ENCODE data around the gene SUGP2.

Gene SUGP2

DNA sequence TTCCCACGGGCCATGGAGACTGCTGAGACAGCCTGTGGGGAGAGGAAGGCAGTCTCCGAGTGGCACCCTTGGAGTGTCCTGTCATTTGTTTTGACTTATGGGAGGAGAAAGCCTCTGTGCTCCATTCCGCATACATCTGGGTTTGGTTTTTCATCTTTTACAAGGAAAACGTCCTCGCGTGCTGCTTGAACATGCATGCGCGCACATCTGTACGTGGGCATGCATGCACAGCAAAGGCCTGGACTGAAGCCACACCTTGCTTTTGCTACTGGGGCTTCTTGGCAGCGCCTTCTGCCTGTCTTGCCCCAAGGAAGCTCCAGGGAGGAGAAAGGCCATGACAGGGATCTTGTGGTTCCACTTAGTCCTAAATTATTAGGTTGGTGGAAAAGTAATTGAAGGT is 44.0 kb downstream of the SUGP2 start:
- no peak for DNase-seq (ENCODE audit: low read depth, low spot score)

DNA sequence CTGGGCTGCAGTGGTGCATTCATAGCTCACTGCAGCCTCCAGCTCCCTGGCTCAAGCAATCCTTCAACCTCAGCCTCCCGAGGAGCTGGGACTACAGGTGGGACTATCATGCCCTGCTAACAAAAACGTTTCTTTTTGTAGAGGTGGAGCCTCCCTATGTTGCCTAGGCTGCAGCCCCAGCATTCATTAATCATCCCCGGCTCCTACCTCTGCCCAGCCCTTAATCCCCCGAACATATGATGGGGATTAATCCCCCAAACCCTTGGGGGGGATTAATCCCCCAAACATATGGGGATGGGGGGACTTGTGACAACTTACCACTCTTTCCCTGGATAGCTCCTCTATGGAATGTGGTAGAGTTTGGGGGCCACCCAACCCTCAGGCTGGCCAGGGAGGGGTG is 45.9 kb downstream of the SUGP2 start:
- H3K4me3 ChIP-seq: no peak overlapping the region
- DNase-seq (ENCODE audit: low read depth, low spot score): no peak
- no peaks in the 10 kb centered on the region; the same call in 1 of the 2 replicates for H3K36me3 ChIP-seq (ENCODE audit: insufficient read depth, low read length)
- no peak overlapping the region for H3K9ac ChIP-seq (ENCODE audit: insufficient read length)
- H3K9me3 ChIP-seq (ENCODE audit: low read depth, low read length): no peaks in the 10 kb centered on the region
- TF ChIP-seq POLR2AphosphoS5 (IDR thresholded peaks at IDR 0.05; ENCODE audit: borderline replicate concordance, low read depth, low read length) (no peak), EZH2 (IDR thresholded peaks at IDR 0.05) (no peak), FOXP2 (optimal IDR thresholded peaks at IDR 0.05; ENCODE audit: control extremely low read depth, extremely low read length, insufficient read depth) (no peak)
- no peak overlapping the region for H3K27ac ChIP-seq

More for the DNA sequence above, 44.0 kb downstream of the SUGP2 start:
- Histone ChIP-seq H3K36me3 (ENCODE audit: insufficient read depth, low read length) (peaks cover 18% of the 10 kb centered on the region), H3K9ac (ENCODE audit: insufficient read length) (no peak overlapping the region), H3K27ac (no peak overlapping the region), H3K9me3 (ENCODE audit: low read depth, low read length) (no peaks in the 10 kb centered on the region), H3K4me3 (no peak overlapping the region)
- no peak for TF ChIP-seq EZH2 (IDR thresholded peaks at IDR 0.05)

DNA sequence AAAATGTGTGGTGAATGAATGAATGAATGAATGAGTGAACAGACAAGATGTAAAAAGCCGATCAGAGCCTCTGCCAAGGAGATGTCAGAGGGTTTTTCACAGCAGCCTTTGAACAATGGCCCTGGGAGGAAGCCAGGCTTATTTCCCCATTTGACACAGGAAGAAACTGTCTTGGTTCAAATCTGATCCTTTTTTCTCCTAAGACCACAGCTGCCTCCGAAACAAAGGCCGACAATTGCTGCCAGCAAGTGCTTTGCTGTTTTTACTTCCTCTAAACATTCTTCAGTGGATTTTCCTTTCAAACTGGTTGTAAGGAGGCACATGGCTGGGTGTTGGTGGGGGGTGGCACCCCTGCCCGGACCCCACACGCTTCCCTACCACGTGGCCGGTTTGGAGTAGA is 48.1 kb downstream of the SUGP2 start:
- Histone ChIP-seq H3K27ac (no peak overlapping the region), H3K9ac (ENCODE audit: insufficient read length) (no peak overlapping the region), H3K4me3 (no peak overlapping the region), H3K9me3 (ENCODE audit: low read depth, low read length) (no peaks in the 10 kb centered on the region), H3K36me3 (ENCODE audit: insufficient read depth, low read length) (no peaks in the 10 kb centered on the region)
- TF ChIP-seq EZH2 (IDR thresholded peaks at IDR 0.05): no peak
- no peak for DNase-seq (ENCODE audit: low read depth, low spot score)

DNA sequence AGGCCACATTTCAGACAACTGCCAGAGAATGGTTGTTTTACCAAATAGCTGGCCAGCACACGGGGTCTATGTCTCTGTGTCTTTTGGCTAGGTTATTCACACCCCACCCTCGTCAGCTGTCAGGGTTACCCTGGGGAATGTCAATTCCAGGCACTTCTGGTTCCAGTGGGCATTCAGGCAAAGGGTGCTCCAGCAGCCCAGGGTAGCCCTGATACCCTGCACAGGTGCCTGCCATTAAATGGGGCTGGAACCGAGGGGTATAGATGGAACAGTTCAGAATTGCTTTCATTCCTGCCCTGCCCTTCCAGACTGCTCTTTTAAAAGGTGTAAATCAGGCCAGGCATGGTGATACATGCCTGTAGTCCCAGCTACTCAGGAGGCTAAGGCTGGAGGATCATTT is 49.1 kb downstream of the SUGP2 start:
- H3K9me3 ChIP-seq (ENCODE audit: low read depth, low read length): no peaks in the 10 kb centered on the region
- no peak overlapping the region for H3K9ac ChIP-seq (ENCODE audit: insufficient read length)
- H3K36me3 ChIP-seq (ENCODE audit: insufficient read depth, low read length): no peaks in the 10 kb centered on the region
- no peak overlapping the region for H3K27ac ChIP-seq
- DNase-seq (ENCODE audit: low read depth, low spot score): no peak
- no peak overlapping the region for H3K4me3 ChIP-seq
- no peak for TF ChIP-seq EZH2 (IDR thresholded peaks at IDR 0.05)
- no peak for TF ChIP-seq POLR2AphosphoS5 (IDR thresholded peaks at IDR 0.05; ENCODE audit: borderline replicate concordance, low read depth, low read length)
- TF ChIP-seq FOXP2 (optimal IDR thresholded peaks at IDR 0.05; ENCODE audit: control extremely low read depth, extremely low read length, insufficient read depth): no peak

DNA sequence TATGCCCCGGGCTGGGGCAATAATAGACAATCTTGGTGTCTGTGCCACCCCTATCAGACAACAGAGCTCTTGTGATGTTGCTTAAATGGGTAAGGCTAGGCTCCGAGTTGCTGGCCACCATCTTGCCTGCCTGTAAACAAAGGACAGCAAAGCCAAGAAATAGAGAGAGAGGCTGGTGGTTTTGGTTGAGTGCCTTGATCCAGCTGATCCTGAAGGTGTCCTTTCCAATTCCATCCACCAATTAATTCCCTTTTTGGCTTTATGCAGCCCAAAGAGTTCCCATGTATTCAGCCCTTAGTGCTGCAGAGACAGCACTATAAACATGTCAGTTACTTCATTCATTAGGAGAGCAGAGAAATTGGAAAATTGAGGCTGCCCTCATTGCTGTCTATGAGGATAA is 50.6 kb downstream of the SUGP2 start:
- DNase-seq (ENCODE audit: low read depth, low spot score): no peak
- no peak for TF ChIP-seq EZH2 (IDR thresholded peaks at IDR 0.05)
- TF ChIP-seq POLR2AphosphoS5 (IDR thresholded peaks at IDR 0.05; ENCODE audit: borderline replicate concordance, low read depth, low read length): no peak
- TF ChIP-seq FOXP2 (optimal IDR thresholded peaks at IDR 0.05; ENCODE audit: control extremely low read depth, extremely low read length, insufficient read depth): no peak
- no peak overlapping the region for H3K9ac ChIP-seq (ENCODE audit: insufficient read length)

DNA sequence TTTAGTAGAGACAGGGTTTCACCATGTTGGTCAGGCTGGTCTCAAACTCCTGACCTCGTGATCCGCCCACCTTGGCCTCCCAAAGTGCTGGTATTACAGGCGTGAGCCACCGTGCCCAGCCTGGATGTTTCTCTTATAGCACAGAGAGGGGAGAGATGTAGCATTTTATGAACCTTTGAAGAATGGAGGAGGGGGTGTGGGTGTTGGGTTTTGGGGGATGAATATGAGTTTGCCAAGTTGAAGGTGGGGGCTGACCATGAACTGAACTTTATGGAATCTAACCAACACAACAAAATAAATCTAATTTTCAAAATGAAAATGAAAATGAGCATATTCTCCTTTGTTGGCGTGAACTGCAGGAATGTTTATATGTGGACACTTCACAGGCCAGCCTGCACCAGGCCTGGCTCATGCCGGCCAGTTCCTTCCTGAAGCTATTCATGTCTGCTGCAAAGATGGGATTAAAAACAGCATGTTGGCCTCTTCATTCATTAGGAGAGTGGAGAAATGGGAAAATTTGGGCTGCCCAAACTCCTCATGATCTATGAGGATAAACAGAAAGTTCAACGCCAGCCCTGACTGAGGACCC is 52.8 kb downstream of the SUGP2 start:
- Histone ChIP-seq H3K36me3 (ENCODE audit: insufficient read depth, low read length) (no peaks in the 10 kb centered on the region), H3K4me3 (no peak overlapping the region), H3K9ac (ENCODE audit: insufficient read length) (no peak overlapping the region), H3K27ac (no peak overlapping the region), H3K9me3 (ENCODE audit: low read depth, low read length) (no peaks in the 10 kb centered on the region)
- no peak for DNase-seq (ENCODE audit: low read depth, low spot score)
- TF ChIP-seq POLR2AphosphoS5 (IDR thresholded peaks at IDR 0.05; ENCODE audit: borderline replicate concordance, low read depth, low read length): no peak
- TF ChIP-seq FOXP2 (optimal IDR thresholded peaks at IDR 0.05; ENCODE audit: control extremely low read depth, extremely low read length, insufficient read depth): no peak
- TF ChIP-seq EZH2 (IDR thresholded peaks at IDR 0.05): no peak

More for the DNA sequence above, 50.6 kb downstream of the SUGP2 start:
- H3K9me3 ChIP-seq (ENCODE audit: low read depth, low read length): no peaks in the 10 kb centered on the region
- H3K36me3 ChIP-seq (ENCODE audit: insufficient read depth, low read length): no peaks in the 10 kb centered on the region
- no peak overlapping the region for H3K27ac ChIP-seq
- H3K4me3 ChIP-seq: no peak overlapping the region

DNA sequence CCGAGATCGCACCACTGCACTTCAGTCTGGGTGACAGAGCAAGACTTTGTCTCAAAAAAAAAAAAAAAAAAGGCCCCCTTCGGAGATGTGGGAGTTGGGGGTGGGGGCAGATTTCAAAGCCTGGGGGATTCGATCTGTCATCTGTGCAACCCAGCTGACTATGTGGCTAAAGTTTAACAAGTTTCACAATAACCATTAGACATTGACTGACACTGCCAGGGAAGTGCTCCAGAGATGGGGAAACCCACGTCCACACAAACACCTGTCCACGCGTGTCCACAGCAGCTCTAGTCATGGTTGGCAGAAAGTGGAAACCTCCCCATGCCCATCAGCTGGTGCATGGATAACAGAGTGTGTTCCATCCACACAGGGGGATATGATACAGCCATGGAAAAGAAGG is 54.7 kb downstream of the SUGP2 start:
- no peak overlapping the region for H3K9ac ChIP-seq (ENCODE audit: insufficient read length)
- TF ChIP-seq FOXP2 (optimal IDR thresholded peaks at IDR 0.05; ENCODE audit: control extremely low read depth, extremely low read length, insufficient read depth) (no peak), EZH2 (IDR thresholded peaks at IDR 0.05) (no peak), POLR2AphosphoS5 (IDR thresholded peaks at IDR 0.05; ENCODE audit: borderline replicate concordance, low read depth, low read length) (no peak)
- DNase-seq (ENCODE audit: low read depth, low spot score): no peak
- H3K9me3 ChIP-seq (ENCODE audit: low read depth, low read length): no peaks in the 10 kb centered on the region
- H3K36me3 ChIP-seq (ENCODE audit: insufficient read depth, low read length): no peaks in the 10 kb centered on the region
- no peak overlapping the region for H3K4me3 ChIP-seq
- no peak overlapping the region for H3K27ac ChIP-seq

DNA sequence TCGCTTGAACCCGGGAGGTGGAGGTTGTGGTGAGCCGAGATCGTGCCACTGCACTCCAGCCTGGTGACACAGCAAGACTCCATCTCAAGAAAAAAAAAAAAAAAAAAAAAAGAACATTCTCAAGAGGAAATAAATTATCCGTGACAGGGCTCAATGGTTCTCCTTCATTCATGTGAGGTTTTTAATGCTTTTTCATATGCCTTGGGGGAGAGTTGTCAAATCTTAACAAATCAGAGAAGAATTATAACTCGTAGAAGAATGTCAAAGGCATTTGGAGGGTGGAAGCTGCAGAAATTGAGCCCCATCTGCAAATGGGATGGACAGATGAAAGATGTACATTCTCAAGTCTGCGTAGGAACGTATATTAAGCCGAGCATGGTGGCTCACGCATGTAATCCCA is 57.4 kb downstream of the SUGP2 start:
- no peaks in the 10 kb centered on the region for H3K36me3 ChIP-seq (ENCODE audit: insufficient read depth, low read length)
- TF ChIP-seq POLR2AphosphoS5 (IDR thresholded peaks at IDR 0.05; ENCODE audit: borderline replicate concordance, low read depth, low read length) (no peak), EZH2 (IDR thresholded peaks at IDR 0.05) (no peak), FOXP2 (optimal IDR thresholded peaks at IDR 0.05; ENCODE audit: control extremely low read depth, extremely low read length, insufficient read depth) (no peak)

DNA sequence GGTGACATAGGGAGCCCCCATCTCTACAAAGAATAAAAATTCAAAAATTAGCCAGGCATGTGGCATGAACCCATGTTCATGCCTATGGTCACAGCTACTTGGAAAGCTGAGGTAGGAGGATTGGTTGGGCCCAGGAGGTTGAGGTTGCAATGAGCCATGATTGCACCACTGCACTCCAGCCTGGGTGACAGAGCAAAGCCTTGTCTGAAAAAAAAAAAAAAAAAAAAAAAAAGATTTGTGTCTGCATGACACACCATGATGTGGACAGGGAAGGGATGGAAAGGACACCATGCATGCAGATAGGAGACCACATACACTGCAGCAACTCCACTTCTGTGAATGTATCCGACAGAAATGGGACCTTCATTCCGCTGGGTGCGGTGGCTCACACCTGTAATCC is 58.3 kb downstream of the SUGP2 start:
- no peak for DNase-seq (ENCODE audit: low read depth, low spot score)
- Histone ChIP-seq H3K36me3 (ENCODE audit: insufficient read depth, low read length) (no peaks in the 10 kb centered on the region), H3K9ac (ENCODE audit: insufficient read length) (no peak overlapping the region), H3K9me3 (ENCODE audit: low read depth, low read length) (no peaks in the 10 kb centered on the region), H3K27ac (no peak overlapping the region), H3K4me3 (no peak overlapping the region)
- TF ChIP-seq EZH2 (IDR thresholded peaks at IDR 0.05) (no peak), FOXP2 (optimal IDR thresholded peaks at IDR 0.05; ENCODE audit: control extremely low read depth, extremely low read length, insufficient read depth) (no peak), POLR2AphosphoS5 (IDR thresholded peaks at IDR 0.05; ENCODE audit: borderline replicate concordance, low read depth, low read length) (no peak)

More for the DNA sequence above, 57.4 kb downstream of the SUGP2 start:
- DNase-seq (ENCODE audit: low read depth, low spot score): peak; percentile 45
- no peak overlapping the region for H3K4me3 ChIP-seq
- H3K9me3 ChIP-seq (ENCODE audit: low read depth, low read length): no peaks in the 10 kb centered on the region
- no peak overlapping the region for H3K27ac ChIP-seq
- H3K9ac ChIP-seq (ENCODE audit: insufficient read length): no peak overlapping the region
